Cortex of kidney (tissue), 1 donor: ENCODE measurements around the gene PRKCG.

Experiments
- DNase-seq: peaks from one replicate; lab custom pipeline; 2025; lab: John Stamatoyannopoulos, UW

Gene PRKCG

DNA sequence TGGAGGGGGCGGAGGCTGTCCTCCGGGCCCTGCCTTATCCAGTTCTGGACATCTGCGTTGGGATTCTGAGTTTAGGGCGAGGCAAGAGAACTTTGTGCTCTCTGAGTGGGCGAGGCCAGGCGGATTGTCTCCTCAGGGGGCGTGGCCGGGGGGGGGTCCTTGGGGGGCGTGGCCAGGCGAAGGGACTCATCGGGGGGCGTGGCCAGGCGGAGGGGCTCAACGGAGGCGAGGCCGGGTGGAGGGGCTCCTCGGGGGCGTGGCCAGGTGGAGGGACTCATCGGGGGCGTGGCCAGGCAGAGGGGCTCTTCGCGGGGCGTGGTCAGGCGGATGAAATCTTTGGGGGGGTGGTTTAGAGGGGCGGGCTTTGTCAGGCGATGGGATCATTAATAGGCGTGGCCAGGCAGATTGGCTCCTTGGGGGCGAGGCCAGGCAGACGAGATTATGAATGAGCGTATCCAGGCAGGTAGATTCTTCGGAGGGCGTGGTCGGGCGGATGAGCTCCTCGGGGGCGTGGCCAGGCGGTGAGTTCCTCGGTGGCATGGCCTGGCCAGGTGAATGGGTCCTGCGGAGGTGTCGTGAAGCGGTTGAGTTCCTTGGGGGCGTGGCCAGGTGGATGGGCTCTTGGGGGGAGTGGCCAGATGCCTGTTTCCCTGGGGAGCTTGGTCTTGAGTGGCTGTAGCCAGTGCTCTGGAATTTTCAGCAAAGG lies 16.8 kb downstream of the PRKCG start:
- no peak for DNase-seq

DNA sequence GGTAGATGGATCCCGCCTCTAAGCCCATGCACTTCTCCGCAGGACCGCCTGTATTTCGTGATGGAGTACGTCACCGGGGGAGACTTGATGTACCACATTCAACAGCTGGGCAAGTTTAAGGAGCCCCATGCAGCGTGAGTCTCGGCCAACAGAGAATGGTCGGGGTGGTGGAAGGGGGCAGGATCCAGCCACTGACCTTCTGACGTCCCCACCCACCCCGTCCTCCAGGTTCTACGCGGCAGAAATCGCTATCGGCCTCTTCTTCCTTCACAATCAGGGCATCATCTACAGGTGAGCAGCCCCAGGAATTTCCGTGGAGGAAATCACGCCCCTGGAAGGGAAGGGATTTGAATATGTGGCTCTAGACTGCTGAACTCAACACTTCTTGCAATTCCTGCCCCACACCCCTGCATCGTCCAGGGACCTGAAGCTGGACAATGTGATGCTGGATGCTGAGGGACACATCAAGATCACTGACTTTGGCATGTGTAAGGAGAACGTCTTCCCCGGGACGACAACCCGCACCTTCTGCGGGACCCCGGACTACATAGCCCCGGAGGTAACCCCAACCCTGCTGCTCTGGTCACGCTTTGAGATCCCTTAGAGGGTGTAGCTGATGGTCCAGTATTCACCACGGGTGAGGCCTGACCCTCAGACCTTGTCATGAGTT lies 18.3 kb downstream of the PRKCG start:
- DNase-seq = no peak

DNA sequence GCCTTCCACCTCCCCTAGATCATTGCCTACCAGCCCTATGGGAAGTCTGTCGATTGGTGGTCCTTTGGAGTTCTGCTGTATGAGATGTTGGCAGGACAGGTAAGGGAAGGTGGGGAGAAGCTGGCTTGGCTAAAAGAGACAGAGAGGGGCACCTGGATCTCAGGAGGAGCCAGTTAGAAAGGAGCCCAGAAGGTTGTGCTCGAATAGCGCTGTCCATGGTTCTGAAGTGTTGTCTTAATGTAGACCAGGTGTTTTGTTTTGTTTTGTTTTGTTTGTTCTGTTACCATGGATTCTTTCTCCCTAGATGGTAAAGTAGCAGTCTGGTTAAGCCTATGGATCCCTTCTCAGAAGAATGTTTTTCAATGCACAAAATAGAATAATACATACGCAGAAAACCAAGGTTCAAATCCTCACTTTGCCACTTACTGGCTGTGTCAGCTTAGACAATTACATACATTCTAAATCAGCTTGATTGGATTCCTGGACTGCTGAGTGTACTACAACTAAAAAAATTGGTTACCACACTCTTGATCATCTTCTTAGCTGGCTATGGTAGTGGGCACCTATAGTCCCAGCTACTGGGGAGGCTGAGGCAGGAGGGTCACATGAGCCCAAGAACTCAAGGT lies 21.2 kb downstream of the PRKCG start:
- no peak for DNase-seq

DNA sequence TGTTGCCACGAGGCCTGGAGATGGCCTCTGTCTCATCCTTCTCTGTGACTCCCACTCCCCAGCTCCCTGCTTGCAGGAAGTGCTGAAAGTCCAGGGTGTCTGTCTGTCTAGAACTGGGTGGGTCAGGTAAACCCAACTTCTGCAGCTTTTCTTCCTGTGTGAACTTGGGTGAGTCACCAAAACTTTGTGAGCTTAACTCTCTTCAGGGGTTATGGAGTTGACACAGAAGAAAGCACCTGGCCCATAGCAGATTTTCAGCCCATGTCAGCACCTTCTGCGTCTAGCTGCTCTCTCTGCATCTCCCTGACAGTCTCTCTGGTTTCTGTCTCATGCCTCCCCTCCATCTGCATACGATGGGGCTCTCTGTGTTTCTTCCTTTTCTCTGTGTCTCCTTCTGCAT lies 22.9 kb downstream of the PRKCG start:
- no peak for DNase-seq

DNA sequence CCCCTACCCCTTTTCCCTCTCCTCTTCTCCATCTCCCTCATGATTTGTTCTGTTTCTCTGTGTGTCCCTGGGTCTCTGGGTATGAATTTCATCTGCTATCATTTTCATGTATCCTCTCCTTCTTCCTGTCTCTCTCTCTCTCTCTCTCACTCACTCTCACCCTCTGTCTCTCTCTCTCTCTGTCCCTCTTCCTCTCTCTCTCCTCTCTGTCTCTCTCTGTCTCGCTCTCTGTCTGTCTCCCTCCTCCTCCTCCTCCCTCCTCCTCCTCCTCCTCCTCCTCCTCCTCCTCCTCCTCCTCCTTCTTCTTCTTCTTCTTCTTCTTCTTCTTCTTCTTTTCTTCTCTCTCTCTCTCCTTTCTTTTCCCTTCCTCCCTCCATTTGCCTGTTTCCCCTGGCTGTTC lies 23.8 kb downstream of the PRKCG start:
- no peak for DNase-seq

DNA sequence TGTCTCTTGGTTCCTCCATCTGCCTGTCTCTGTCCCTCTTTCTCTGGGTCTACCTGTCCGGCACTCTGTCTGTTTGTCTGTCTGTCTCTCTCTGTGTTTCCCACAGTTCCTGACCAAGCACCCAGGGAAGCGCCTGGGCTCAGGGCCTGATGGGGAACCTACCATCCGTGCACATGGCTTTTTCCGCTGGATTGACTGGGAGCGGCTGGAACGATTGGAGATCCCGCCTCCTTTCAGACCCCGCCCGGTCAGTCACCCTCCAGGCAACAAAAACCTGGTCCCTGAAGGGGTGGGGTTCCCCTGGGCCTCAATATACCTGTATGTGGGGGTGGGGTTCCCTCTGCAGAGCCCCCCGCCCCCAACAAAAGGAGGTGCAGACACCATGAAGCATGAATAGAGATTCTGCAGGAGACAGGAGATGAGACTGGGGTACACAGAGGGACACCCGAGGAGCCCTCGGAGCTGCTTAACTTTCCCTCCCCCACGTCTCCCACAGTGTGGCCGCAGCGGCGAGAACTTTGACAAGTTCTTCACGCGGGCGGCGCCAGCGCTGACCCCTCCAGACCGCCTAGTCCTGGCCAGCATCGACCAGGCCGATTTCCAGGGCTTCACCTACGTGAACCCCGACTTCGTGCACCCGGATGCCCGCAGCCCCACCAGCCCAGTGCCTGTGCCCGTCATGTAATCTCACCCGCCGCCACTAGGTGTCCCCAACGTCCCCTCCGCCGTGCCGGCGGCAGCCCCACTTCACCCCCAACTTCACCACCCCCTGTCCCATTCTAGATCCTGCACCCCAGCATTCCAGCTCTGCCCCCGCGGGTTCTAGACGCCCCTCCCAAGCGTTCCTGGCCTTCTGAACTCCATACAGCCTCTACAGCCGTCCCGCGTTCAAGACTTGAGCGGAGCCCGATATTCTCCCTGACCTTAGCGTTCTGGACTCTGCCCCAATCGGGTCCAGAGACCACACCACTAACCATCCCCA lies 24.5 kb downstream of the PRKCG start:
- no peak for DNase-seq

DNA sequence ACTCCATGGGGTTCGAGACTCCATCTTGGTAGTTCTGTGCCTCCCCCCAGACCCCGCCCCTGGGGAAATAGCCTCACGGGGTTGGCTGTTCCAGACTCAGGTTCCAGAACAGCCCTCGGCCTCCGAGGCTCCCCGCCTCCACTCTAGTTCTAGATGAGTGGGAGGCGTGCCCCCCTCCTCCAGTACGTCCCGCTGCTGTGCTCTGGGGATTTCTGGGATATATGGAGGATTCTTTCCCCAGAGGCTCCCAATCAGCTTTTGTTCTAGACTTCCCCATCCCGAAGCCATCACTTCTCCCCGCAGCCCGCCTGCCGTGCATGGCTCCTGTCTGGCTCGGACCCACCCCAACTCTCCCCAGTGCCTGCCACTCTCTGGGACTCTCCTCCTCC lies 25.2 kb downstream of the PRKCG start:
- no peak for DNase-seq

DNA sequence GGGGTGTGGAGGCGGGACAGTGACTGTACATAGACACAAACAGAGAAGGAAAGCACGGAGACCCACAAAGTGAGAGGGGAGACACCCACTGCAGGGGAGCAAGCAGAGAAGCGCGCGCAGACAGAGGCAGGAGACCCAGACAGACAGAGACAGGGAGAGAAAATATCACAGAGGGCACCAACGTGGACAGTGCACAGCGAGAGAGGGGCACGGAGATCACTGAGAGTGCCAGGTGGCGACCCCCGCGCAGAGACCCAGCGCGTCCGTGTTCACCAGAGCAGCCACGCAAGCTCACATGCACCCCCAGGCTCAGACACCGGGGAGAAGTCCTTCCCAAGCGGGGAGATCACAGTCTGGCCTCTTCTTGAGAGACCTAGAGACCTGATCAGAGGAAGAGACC lies 25.7 kb downstream of the PRKCG start:
- no peak for DNase-seq

DNA sequence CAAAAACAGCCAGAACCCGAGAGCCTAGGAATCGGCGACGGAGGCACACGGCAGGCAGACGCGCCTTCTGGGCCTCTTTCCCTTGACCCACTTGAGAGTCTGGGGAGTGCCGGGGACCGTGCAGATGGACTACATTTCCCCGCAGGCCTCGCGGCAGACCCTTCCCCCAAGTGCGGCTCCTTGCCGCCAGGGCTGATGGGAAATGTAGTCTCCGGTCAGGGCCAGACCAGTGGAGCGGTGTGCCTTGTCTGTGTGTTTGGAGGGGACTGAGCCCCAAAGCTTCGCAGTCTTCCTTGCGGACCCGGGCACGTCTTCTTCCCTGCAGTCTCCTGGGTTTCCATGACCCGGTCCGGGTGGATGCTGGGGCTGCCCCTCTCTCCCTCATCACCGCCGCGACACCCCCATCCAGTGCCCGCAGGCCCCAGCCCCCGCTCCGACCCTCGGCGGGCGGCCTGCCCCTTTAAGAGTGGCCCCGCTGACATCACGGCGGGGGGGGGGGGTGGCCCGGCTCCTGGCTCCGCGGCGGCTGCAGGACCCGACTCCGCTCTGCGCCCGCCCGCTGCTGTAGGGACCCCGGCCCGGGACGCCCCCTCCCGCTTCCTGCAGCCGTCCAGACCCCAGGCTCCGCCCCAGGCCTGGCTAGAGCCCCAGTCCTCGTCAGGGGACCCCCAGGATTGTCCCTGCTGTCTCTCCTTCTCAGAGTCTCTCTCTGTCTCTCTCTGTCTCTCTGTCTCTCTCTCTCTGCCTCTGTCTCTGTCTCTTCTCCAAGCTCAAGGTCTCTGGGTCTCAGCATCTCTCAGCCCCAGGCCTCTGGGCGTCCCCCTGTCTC lies 26.3 kb downstream of the PRKCG start:
- DNase-seq = no peak

DNA sequence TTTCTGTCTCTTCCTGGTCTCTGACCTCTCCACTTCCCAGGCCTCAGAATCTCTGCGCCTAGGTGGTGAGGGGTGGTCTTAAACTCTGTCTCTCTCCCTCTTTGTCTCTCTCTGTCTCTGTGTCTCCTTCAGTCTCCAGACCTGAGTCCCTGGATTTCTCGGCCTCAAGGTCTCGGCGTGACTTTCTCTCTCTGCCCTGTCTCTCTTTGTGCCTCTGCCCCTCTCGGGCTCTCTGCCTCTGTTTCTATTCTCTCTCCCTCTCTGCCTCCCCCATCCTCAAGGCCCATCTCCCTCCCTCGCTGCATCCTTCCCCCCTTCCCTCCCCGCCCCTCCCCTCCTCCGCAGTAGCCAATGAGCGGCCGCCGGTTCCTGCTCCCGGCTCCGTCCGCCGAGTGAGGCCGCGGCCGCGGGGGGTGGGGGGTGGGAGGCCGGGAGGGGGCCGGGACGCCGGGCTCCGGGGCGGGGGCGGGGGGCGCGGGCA lies 27.0 kb downstream of the PRKCG start, which contains the start of gene CACNG7:
TSS of gene CACNG7 (plus strand) at position 344 of the 481 bp plus-strand sequence. CDS start 3,554 bp downstream, outside the sequence.
- no peak for DNase-seq

DNA sequence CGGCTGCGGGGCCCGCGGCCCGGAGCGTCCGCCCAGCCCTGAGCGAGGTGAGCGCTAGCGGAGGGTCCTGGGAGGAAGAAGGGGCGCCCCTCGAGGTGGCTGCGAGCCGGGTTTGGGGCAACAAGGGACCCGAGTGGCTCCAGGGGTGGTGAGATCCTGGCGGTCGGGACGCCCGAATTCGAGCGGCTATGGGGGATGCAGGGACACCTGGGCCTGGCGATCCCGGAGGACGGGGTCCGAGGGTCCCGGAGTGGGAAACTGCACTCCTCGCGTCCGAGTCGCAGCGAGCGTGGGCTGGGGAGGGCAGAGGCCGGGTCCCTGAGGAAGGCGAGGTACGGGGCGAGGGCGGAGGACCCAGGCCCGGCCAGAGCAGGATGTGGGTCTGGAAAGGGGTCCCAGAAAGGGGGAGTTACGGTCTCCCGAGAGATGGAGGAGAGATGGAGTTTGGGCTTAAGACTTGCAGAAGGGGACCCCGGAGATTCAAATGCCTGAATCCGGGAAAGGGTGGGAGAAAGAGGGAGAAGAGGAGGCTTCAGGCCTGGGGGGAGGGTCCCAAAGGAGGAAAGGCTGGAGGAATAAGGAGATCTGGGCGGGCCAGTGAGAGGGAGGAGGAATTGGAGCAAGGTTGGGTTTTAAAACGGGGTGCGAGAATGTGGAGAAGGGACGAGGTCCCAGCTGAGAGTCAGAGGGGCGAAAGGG lies 27.6 kb downstream of the PRKCG start:
- DNase-seq = no peak

DNA sequence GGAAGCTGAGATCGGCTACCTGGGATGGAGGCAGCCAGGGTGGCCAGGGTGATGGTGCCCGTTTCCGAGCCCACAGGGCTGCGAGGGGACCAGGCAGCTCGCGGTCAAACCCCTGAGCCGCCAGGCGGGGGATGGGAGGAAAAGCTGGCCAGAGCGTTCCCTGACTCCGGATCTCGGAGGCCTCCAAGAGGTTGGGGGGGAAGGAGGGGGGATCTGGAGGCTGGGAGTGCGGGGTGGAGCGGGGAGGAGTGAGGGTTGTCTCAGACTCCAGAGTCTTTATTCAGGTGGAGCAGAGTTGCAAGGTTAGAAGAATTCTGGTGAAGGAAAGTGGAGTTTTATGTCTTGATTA lies 28.1 kb downstream of the PRKCG start:
- no peak for DNase-seq

DNA sequence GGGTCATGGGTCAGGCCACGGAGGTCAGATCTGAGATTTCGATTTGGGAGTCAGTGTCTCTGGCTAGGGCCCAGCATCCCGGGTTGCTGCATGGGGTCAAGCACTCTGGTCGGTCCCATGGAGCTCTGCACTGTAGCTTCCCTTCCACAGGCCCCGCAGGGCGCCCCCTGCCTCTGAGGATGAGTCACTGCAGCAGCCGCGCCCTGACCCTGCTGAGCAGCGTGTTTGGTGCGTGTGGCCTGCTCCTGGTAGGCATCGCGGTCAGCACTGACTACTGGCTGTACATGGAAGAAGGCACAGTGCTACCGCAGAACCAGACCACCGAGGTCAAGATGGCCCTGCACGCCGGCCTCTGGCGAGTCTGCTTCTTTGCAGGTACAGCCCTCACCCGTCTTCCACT lies 30.7 kb downstream of the PRKCG start:
- no peak for DNase-seq

DNA sequence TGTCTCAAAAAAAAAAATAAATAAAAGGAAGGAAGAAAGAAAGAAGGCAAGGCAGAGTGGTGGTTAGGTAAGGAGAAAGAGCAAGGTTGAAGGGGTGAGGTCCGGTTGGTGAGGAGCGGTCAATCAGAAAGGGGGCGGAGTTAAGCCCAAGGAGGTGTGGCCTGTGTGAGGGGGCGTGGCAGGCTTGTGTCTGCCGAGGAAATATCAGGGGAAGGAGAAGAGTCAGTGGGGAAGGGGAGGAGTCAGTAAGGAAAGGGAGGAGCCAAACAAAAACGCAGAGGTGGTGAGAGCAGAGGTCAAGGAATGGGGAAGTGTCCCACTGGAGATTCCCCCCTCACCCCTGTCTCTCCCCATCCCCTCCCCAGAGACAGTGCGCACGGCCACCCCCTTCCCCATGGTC lies 33.0 kb downstream of the PRKCG start:
- DNase-seq = no peak

DNA sequence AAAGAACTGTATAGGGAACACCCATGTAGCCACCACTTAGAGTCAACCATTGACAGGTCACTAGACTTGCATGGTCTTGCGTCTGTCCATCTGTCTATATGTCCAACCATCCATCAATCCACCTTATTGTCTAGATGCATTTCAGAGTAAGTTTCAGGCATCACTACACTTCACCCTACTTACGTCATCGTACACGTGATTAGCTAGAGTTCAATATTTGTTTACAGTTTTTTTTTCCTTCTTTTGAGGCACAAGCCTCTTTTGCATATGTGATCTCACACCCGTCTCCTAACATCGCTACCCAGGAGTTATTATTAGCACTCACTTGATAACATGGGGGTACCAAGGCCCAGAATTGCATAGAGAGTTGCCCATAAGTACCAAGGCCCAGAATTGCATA lies 34.0 kb downstream of the PRKCG start:
- DNase-seq = no peak

DNA sequence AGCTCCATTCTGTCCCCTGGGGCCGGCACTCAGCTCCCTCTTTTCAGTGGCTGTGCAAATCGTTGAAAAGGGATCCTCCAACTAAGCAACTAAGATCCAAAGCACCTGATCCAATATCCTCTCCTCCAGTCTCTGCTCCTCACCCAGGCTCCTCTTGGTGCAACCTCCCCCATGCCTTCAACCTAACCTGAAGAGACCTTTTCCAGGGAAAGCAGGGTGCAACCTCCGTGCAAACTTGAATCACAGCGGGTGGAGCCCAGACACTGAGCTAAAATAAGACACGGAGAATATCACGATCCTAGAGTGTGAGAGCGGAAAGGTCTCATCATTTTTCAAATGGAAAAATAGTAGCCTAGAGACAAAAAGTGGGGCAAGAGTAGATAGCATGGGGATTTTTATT lies 35.4 kb downstream of the PRKCG start:
- no peak for DNase-seq

DNA sequence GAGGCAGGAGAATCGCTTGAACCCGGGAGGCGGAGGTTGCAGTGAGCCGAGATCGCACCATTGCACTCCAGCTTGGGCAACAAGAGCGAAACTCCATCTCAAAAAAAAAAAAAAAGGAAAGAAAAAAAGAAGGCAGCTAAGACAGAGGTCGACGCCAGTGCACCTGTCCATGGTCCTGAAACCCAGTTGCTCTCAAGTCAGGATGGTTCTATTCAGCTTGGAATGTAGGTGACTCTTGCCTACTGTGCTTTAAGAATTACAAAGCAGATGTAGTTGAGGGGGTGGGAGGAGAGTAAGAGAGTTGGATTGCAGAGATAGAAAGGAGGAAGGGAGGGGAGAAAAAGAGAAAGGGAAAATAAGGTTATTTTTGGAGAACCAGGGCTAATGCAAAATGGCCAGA lies 45.7 kb downstream of the PRKCG start:
- no peak for DNase-seq

DNA sequence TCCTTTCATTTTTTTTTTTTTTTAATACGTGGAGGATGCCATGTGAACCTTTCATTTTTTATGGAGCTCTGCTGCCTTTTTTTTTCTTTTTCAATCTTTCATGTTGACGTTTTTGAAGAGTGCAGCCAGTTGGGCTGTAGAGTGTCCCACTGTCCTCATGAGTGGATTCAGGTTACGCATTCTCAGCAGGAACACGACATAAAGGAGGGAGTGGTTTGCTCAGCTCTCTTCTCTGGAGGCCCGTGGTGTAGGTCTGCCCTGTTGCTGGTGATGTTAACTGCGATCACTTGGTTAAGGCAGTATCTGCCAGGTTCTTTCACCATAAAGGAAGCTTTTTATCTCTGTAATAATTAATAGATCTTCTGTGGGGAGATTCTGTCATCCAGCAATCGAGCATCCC lies 54.0 kb downstream of the PRKCG start:
- no peak for DNase-seq

DNA sequence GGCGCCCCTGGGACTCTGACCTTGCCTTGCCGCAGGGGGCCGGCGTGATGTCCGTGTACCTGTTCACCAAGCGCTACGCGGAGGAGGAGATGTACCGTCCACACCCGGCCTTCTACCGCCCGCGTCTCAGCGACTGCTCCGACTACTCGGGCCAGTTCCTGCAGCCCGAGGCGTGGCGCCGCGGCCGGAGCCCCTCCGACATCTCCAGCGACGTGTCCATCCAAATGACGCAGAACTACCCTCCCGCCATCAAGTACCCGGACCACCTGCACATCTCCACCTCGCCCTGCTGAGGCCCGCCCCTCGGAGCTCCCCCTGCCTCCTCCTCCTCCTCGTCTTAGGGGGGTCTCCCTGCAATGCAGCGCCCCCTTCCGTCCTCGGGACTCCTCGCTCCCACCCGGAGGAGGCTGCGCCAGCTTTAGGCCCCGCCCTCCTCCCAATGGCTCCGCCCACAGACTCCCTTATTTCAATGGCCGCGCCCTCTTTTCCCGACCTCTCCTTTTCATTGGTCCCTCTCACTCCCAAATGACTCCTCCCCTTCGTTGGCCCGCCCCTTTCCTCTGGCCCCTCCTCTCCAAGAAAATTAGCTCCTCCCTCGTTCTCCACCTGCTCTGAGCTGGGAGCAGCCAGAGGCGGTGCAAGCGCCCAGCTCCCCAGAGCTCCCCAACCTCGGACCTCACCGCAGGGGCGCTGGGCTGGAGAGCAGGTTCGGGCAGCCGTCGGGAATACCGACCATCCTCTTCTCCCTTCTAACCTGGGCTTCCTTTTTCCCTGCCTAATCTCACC lies 60.2 kb downstream of the PRKCG start:
- DNase-seq = no peak

DNA sequence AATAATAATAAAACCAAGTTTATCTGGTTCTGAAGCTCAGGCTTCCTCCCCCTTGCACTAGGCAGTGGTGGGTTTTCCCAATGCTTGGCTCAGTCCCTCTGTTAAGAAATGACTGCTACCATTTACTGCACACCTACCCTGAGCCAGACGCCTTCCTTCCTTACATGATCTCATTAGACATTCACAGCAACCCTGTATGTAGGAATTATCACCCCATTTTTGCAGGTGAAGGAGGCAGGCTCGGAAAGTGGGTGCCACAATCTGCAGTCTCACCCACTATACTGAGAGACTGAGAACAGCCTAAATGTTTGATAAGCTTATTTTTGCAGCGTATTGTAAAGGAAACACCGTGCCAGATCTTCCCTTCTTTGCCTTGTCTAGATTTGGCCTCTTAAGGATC lies 62.4 kb downstream of the PRKCG start:
- no peak for DNase-seq
